ENCODE data around the gene RNF150.

Gene RNF150

DNA sequence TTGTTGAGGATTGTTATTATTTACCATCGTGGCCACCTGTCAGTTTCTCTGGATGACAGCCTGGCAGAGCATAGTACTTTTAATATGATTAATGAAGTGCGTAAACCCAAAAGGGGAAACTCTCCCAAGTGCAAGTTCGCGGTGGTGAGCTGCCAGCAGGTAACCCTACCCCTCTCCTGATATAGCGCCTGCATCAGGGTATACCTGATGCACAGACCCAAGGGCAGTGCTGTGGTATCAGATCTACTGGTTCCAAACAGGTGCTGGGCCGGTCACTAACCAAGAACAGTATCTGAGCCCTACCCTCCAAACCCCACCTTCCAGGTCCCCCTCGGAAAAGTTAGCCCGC lies 1.6 kb downstream of the RNF150 start:
- DNase-seq: peak; percentile 47

GRCh38 chr4:141130947-141131605 lies 2.2 kb downstream of the RNF150 start:
- DNase-seq: peak; percentile 51

DNA sequence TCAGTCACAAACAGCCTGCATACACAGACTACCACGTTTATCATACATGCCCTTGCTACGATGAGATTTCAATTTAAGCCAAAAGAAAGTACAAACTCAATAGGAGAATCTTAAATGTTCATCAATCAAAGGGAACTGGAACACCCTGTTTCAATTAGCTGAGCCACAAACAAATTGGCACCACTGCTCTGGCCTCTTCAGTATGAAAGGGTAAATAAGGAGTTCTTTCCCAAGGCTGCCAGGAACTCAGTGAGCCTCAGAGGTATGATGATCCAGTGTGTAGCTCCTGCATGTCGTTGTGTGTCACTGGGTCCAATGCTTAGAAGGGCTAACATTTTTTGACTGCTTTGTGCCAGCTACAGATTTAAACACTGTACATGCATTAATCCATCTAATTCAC lies 5.4 kb downstream of the RNF150 start:
- DNase-seq: no peak

DNA sequence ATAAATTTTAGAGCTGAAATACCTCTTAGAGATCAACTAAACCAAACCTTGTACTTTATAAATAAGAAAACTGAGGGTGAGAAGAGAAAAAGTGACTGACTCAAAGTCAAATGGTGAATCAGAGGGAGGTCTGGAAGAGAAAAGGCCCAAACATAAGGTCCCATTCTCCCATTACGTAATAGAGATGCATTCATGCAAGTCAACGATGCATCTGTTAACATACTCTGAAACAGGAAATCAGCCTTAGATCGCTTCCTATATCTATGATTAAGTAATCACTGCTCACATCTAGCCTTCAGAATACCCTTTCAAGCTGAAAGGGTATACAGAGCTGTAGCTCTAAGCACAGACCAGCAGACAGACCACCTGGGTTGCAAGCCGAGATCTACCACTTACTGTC lies 6.5 kb downstream of the RNF150 start:
- no peak for DNase-seq

DNA sequence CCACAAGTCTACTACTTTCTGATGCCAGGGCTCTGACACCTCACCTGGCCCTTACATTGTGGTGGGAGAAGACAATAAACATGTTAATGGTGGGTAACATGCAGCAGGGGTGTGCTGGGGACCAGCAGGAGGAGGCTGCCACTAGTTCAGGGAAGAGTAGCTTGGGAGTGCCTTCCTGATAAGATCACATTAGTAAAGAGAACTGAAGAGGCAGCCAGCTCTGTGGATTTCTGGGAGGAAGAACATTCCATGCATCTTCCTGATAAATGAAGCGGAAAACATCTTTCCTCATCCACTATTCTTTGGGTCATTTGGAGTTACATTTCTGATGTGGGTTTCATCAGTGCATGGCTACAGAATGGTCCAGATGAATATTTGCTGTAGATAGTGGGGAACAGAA lies 9.0 kb downstream of the RNF150 start:
- no peak for DNase-seq

DNA sequence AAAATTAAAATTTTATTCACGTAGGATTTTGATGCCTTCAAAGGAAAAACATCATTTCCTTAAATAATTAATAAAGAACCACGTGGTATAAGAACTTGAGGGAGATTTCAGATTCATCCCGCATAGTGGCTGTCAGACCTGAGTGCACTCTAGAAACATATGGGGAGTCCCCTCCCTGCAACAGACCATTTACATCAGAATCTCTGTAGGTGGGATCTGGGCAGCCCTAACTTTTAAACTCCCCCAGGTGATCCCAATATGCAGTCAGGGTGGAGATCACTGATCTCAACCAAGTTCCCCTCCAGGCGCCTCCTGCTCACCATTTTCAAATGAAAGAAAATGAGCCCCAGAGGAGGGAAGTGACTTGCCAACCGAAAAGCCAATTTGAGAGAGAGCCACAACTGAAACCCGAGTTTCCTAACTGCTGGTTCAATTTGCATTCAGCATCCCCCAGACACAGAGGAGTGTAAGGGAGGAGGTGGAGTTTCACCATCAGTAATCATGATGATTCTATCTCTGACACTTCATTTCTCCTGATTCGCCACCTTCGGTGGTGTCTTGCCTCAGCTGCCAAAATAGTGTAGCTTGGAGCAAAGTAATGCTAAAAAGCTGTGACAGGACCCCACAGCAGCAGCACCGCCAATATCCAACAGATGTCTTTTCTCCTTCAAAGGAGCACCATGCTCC lies 11.4 kb downstream of the RNF150 start:
- peak; percentile 24 for DNase-seq

GRCh38 chr4:141121101-141121500 lies 12.2 kb downstream of the RNF150 start:
- peak; percentile 35 for DNase-seq

DNA sequence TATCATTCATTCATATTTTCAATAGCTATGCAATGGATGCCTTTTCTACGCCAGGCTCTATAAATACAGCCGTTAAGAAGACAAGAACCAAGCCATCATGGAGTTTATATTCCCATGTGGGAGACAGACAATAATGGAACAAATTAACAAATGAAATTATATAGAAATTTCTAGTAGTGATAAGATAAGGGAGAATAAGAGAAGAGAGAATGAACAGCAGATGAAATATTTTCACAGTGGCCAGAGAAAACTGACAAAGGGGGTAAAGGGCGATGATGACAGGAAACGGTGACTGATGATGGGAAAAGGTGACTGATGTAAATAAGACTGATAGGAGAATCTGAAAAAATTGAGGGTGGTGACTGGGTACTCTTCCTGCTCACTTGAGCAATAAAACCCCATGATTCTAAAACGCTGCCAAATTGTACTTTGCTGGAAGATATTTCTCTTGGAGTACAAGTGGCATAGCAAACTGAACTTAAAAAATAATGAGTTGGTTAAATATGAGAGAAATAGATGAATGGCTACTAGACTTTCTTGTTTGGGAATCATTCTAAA lies 13.2 kb downstream of the RNF150 start:
- DNase-seq: no peak

DNA sequence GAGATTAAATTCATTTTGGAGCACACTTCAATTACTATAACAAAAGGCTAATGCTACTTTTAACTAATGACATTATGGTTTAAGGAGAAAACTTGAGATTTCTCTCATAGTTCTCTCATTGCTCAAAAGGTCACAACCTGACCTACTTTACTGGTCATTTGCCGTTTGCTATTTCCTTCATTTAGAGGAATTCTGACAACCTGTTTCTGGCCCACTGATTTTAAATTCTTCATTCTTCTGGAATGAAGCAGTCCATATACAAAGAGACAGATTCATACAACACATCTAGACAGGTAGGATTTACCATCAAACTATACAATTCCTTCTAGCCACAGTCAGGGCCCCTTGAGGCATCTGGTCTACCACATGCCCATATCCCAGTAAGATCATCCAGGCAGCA lies 14.2 kb downstream of the RNF150 start:
- no peak for DNase-seq

GRCh38 chr4:141118381-141118780 lies 14.9 kb downstream of the RNF150 start:
- DNase-seq: no peak

DNA sequence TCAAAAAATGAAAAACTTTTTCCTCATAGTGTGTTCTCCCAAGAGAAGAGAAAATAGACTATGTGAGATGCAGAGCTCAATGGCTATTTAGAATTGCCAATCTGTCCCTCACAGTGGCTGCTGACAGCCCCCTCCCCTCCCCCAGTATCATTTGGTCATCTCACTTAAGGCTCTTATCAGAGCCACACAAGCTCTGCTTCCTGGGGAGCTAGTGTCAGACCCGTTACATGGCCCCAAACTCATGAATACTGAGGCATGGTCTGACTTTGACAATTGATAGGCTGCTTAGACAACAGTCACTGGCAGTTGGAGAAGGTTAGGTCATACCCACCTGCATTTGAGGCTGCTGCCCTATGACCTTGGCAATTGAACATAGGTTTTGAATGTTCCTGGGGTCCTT lies 15.3 kb downstream of the RNF150 start:
- DNase-seq: no peak

- DNase-seq: no peak
These were observed 23.3 kb downstream of the RNF150 start for GRCh38 chr4:141109983-141110382.

DNA sequence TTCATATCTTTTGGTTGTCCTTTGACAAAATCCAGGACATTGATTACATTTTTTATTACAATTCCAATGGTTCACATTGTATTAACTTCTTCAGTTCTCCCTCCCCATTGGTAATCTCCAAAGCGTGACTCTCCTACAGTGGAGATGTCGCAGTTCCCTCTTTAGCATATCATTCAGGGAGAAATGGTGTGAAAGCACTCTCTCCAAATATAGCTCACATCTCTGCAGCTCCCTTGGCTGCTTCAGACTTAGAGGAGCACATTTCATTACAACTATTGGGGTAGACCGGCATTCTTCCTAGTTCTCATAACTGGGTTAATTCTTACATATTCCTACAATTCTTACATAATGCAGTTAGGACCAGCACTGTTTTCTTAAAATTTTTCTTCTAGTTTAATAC lies 25.3 kb downstream of the RNF150 start:
- no peak for DNase-seq

- DNase-seq: no peak
These were observed 30.9 kb downstream of the RNF150 start for GRCh38 chr4:141102367-141102766.

DNA sequence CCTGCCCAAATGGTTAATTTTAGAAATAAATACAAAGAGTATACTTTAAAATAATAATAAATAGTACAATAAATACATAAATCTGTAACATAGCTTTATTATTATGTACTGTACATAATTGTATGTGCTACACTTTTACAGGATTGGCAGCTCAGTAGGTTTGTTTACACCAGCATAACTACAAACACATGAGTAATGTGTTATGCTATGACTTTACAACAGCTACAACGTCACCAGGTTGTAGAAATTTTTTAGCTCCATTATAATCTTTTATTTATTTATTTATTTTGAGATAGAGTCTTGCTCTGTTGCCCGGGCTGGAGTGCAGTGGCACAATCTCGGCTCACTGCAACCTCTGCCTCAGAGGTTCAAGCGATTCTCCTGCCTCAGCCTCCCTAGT lies 31.8 kb downstream of the RNF150 start:
- no peak for DNase-seq

DNA sequence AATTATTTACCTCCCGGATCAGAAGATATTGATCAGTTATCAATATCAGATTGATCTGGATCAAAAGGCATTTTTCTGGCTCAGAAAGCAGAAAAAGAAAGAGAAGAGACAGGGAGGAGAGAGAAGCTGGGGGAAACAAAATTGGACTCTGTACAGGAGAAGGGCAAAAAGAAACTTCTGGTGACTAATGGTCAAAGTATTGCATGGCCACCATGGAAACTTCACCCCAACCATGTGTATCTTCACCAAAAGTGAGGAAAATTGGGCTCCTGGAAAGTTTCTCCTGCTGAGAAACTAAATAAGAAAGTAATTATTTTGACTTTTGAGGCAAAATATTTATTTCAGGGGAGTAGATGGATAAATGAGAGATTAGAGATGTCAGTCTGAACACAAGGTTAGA lies 33.9 kb downstream of the RNF150 start:
- no peak for DNase-seq

GRCh38 chr4:141098163-141098562 lies 35.1 kb downstream of the RNF150 start:
- no peak for DNase-seq

DNA sequence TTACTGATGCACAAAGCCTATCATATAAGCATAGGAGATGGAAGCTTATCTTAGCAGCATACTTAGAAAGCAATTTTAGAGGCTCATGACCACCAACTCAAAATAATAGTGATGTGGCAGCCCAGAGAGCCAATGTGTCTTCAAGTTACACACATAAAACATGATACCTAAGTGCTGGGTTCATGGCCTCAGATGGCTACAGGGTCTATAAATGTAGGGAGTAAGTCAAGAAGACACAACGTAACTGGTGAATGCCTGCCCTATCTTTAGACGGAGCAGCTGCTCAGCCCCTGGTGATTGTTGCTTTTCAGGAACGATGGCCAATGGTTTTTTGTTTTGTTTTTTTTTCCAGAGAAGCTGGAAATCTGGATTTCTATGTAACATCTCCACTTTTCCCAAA lies 42.8 kb downstream of the RNF150 start:
- no peak for DNase-seq

GRCh38 chr4:141081921-141082395 lies 51.3 kb downstream of the RNF150 start:
- DNase-seq: peak; percentile 23

DNA sequence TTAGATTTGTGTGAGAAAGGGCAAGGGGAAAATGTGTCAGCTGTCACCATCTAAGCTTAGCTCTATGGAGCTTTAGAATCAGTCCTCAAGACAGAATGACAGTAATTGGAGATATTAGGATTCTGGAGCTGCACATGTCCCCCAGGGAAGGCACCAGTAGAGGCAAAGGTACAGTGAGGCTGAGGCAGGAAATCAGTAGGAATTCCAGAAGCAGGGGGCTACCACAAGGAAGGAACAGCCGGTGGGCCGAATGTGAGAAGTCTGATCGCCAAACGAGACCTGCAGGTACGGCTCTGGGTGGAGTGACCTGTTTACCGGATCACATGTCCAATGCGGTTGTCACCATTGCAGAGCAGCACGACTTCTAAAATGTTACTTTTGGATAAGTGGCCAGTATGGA lies 52.6 kb downstream of the RNF150 start:
- DNase-seq: peak; percentile 25

GRCh38 chr4:141079393-141079930 lies 53.8 kb downstream of the RNF150 start:
- no peak for DNase-seq

GRCh38 chr4:141078871-141079270 lies 54.4 kb downstream of the RNF150 start:
- peak; percentile 16 for DNase-seq

DNA sequence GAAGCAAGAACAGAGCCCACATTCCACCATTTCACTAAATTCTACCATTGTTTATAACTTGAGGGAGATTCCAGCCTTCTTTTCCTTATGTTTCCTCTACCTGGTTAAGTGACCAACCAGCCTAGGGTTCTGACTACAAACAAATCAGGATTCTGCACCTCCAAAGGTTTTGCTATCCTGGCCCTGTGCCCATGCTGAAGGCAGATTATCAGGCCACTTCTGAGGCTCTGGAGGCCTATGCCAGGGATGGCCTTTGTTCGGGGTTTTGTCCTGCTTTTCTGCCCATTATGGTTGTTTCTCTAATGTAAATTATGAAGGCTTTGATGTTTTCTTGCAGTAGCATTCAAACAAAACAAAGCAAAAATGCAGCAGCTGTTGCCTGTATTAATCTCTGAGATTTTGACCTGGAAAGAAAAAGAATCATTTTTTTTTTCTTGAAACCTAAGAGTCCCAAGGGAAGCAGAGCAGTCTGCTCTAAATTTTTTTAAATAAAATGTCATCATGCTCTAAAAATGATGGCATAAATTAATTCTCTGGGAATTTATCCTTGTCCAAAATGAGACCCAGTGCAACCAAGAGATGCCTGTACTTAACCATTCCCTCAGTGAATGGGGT lies 55.6 kb downstream of the RNF150 start:
- peak; percentile 28 for DNase-seq

DNA sequence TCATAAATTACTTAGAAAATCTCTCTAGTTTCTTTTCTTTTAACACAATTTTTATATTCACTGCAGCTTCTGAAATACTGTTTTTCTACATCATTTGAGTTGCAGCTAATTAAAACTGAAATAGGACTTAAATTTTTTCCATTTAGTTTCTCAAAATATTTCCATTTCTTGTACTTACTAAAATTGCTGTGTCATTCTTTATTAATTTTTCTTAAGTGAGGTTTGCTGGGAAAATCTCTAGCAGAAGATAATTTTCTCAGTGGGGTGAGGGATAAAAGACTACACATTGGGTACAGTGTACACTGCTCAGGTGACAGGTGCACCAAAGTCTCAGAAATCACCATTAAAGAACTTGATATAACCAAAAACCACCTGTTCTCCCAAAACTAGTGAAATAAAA lies 57.7 kb downstream of the RNF150 start:
- DNase-seq: no peak

Data from eye (tissue), 1 donor.